RPMI8226 (cell line): ENCODE results near the gene LAMP5.

ENCODE experiments used
- DNase-seq: peaks from one replicate; pipeline ENCODE4 v3.0.0-alpha.2; 2015

LAMP5 gene

GRCh38 chr20:9550871-9551270, 36.5 kb downstream of the LAMP5 start:
- DNase-seq: no peak

DNA sequence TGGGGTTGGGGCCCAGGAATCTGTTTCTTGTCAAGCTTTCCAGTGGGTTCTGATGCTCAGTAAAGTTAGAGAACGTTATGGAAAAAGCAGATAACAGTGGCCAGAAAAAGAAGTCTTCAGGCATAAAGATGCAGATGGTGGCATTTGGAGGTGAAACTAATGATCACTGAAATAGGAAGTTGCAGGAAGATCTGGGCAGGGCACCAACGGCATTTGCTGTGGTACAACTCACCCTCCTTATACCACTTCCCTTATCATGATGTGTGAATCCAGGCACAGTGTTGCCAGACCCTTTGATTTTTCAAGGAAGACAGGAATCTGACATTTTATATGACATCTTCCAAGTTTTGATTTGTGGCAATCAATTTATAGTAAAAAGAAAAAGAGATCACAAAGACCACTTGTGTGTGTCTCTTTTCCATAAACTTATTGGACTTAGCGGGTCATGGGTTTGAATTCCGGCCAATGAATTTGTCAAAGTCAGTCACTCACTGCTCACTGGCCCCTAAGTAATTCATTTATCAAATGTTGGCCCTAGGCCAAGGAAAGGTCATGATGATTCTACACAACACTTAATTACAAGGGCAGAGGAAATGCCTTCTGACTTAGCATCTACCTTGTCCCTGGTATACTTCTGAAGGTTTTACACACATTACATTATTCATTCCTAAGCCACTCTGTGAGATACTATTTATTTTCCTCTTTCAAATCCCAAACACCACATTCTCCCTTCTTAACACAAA, 37.6 kb downstream of the LAMP5 start:
- no peak for DNase-seq

DNA sequence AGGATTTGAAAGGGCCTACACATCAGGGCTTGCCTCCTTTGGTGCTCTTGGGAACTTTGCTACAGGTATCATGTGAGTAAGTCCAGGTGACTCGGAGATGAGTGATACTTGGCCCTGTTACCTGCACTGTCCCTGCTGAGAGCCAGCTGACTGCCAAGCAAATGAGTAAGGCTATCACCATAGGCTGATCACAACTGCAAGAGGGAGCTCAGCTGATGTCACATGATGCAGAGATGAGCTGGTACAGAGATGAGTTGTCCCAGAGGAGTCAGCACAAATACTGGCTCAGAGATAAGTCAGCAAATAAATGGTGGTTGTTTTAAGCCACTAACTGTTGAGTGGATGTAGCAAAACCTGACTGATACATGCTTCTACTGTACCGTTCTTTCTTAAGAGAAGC, 41.4 kb downstream of the LAMP5 start:
- DNase-seq: no peak

GRCh38 chr20:9557411-9557810, 43.0 kb downstream of the LAMP5 start:
- DNase-seq: no peak

DNA sequence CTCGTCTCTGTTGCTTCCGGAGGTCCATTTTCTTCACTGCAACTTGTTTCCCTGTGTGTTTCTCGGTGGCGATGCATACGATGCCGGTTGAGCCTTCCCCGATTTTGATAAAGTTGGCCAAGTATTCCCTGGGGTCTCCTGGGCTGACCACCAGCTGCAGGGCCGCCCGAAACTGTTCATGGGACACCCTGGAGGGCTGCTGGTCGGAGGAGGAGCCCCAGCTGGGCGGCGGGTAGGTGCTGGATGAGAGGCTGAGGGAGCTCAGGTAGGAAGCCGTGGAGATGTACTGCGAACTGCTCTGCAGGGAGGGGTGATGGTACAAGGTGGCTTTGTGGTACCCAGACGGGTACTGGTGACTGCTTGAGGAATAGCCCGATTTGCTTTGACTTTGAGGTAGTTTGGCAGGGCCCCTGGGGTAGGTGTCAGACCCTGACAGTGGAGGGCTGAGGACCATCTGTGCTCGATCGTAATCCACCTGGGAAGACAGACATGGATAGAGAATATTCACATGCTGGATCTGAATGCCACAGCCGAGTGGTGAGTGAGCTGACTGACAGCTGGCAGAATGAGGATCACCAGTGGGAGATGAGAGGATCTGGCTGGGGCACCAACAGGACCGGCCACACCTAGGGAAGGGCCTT, 51.6 kb downstream of the LAMP5 start:
- DNase-seq: no peak

DNA sequence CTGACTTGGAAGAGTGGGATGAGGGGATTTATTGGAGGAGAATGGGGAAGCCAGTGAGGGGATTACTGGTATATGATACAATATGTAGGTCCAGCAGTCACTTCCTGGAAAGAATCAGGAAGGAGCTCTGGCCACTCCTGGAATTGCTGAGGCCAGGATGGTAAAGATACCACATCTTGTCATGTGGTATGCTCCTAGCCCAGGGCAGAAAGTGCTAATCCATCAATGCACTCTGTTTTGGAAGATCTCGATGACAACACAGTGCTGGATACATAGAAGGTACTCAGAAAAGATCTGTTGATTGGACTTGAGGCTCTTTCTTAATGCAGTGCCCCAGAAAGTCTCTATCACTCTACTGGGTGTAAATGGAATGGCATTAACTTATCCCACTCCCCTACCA, 52.6 kb downstream of the LAMP5 start:
- no peak for DNase-seq

DNA sequence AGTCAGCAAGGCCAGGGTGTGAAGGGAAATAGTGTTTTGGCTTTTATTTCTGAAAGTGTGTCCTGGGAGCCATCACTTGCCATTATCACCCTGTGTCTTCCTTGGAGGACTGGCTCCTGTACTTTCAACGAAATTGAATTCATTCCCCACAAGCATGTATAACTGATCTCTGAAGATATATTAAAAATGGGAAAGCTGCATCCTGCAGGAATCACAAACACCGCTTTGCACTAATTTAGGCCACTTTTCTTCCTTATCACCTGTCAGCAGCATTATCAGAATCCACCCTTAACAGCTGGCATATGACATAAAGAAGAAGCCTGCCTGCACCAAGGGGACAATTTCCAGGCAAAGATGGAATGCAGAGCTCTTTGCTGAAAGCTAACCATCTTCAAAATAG, 56.2 kb downstream of the LAMP5 start:
- no peak for DNase-seq

DNA sequence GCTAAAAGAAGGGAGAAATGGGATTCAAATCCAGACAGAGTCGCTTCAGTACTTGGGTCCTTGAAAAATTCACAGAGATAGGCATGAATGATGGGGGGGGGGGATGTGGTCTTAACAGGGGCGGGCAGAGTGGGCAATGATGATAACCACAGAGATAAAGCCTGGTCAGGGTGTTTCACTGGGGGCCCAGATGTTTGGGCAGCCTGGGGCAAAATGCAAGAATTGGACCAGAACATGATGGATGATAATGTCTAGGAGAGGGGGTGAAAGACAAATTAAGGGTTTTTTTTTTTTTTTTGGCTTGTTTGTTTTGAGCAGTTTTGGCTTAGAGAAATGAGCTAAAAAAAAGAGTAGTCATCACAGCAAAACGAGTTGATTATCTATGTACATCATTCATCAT, 57.4 kb downstream of the LAMP5 start:
- no peak for DNase-seq

- DNase-seq: no peak
These were observed 58.3 kb downstream of the LAMP5 start for GRCh38 chr20:9572670-9573069.

- DNase-seq: no peak
These were observed 59.2 kb downstream of the LAMP5 start for GRCh38 chr20:9573335-9574151.

GRCh38 chr20:9574181-9574580, 59.8 kb downstream of the LAMP5 start:
- DNase-seq: no peak

- no peak for DNase-seq
These were observed 60.4 kb downstream of the LAMP5 start for GRCh38 chr20:9574776-9575175.

DNA sequence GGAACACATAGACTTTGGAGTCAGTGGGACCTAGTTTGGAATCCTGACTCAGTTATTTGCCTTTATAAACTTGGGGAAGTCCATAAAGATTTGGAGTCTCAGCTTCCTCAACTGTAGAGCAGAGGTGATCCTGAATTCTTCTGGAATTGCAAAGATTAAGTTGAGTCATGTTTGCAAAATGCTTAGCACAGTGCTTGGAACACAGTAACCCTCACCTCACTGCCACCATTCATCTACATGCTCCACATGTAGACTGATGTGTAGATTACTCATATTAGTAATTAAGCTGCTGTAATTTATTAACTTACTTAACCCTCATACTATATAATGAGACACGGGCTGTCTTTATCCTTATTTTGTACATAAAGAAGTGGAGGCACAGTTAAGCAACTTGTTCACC, 61.4 kb downstream of the LAMP5 start:
- DNase-seq: no peak

GRCh38 chr20:9576695-9577094, 62.3 kb downstream of the LAMP5 start:
- no peak for DNase-seq

DNA sequence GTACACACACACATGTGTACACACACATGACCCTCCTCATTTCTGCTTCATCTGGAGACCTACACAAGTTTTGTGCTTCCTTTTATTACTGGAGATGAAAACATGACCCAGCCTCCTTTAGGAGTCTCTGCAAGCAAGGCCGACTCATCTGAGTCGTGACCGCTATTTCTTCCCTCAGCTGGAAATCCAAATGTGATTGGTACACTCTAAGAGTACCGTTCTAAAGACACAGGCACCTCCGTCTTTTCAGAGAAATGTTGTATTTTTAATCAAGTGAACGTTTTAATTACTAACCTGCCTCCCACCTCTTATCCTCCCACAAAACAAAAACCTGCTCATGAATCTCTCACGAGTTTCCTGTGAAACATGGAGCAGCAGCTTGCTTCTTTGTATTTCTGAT, 63.0 kb downstream of the LAMP5 start:
- DNase-seq: no peak

- no peak for DNase-seq
These were observed 64.2 kb downstream of the LAMP5 start for GRCh38 chr20:9578594-9578993.
